ENCODE data around the gene TAC4. TPM values are rescaled to one million over a fixed set of nuclear protein-coding genes. Genes with fewer than 3 reads are reported as not detected.
A peak's percentile ranks its signal among the peaks of the same experiment; 100 is the strongest.

Gene TAC4
- total RNA-seq, 4 donors from 2014 or later: not detected

DNA sequence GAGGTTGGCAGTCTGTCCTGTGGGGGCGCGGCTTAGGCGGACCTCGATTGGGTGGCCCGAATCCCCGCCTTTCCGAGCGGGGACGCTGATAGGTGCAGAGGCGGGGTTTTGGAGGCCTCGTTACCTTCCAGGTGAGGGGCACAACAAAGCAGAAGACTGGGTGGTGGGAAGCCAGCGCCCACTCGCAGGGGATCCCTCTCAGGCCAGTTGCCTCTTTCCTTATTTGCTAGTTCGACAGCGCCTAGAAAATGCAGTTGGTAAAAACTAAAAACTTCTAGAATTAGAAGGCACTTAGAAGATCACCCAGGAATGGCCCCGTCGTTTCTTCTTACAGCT is 58.7 kb downstream of the TAC4 start:
- peaks cover 16 to 68% (median 28%) of the 10 kb centered on the region in 3 donors for H3K4me1 ChIP-seq
- peaks cover 0 to 34% of the 10 kb centered on the region in 2 donors for H3K36me3 ChIP-seq
- peak overlapping the region; percentile 36 to 70 for H3K4me3 ChIP-seq
- no peaks in the 10 kb centered on the region for H3K27me3 ChIP-seq
- ATAC-seq: no peak
- WGBS, 2 donors (ENCODE audit: low coverage in 1 of 2): 3% methylated on average over 8 of the region's 17 CpGs; no CpG with 5 or more reads in 1 of the 2 donors
- H3K27ac ChIP-seq: peak overlapping the region; percentile 8 to 100 (median 74)
- no peak for TF ChIP-seq EP300 (IDR thresholded peaks at IDR 0.05)
- TF ChIP-seq CTCF (IDR thresholded peaks at IDR 0.05): no peak
- no peak for TF ChIP-seq POLR2AphosphoS5 (IDR thresholded peaks at IDR 0.05)
- no peak for TF ChIP-seq POLR2A (IDR thresholded peaks at IDR 0.05)
- no peaks in the 10 kb centered on the region for H3K9me3 ChIP-seq

- no peak for TF ChIP-seq EP300 (IDR thresholded peaks at IDR 0.05)
- TF ChIP-seq POLR2AphosphoS5 (IDR thresholded peaks at IDR 0.05): peak; percentile 93
- TF ChIP-seq POLR2A (IDR thresholded peaks at IDR 0.05): peak; percentile 91 to 96
- peak in 3 of 4 experiments; percentile 13 to 35 (median 19) for TF ChIP-seq CTCF (IDR thresholded peaks at IDR 0.05)
- Histone ChIP-seq H3K36me3 (peaks cover 0 to 28% of the 10 kb centered on the region in 2 donors), H3K9me3 (no peaks in the 10 kb centered on the region), H3K27ac (peak within 1 kb of the TSS; percentile 96 to 100 (median 100)), H3K27me3 (no peaks in the 10 kb centered on the region), H3K4me1 (peaks cover 16 to 68% (median 31%) of the 10 kb centered on the region in 3 donors), H3K4me3 (peak within 1 kb of the TSS; percentile 70 to 92)
- ATAC-seq: peak; percentile 96
- WGBS, 2 donors (ENCODE audit: low coverage in 1 of 2): 1 to 2% methylated on average over 10 to 16 of the region's 59 CpGs
Observed at GRCh38 chr17:49788478-49789242, 59.2 kb downstream of the TAC4 start, which contains the start of gene KAT7. Gene KAT7 (plus strand): TSS chr17:49788681. CDS start chr17:49788835, 154 bp downstream.

Other genes with a start within 250 kb of the TAC4 start
- gene SPOP, start 170.0 kb downstream of the TAC4 start, total RNA-seq: 100 to 1,000 TPM; 159 to 268 (median 176) TPM
- 10 to 100 TPM; 17.9 to 35.6 (median 19.5) TPM for gene SLC35B1, start 140.1 kb downstream of the TAC4 start, total RNA-seq
- 10 to 100 TPM; 12.4 to 39.5 (median 19.8) TPM for gene FAM117A, start 83.9 kb downstream of the TAC4 start, total RNA-seq
- gene KAT7, start 59.4 kb downstream of the TAC4 start, total RNA-seq: 10 to 100 TPM; 37.7 to 54.1 (median 46.1) TPM
- gene DLX4, start 121.1 kb upstream of the TAC4 start, total RNA-seq: under 1 TPM in 1 of 4 donors, not detected in 3; 0.35 TPM
- gene DLX3, start 147.2 kb upstream of the TAC4 start, total RNA-seq: not detected
- gene ITGA3, start 208.0 kb upstream of the TAC4 start, total RNA-seq: 100 to 1,000 TPM in 3 of 4 donors, 10 to 100 TPM in 1; 62.4 to 131 (median 124) TPM
- gene PDK2, start 247.3 kb upstream of the TAC4 start, total RNA-seq: 10 to 100 TPM; 31.6 to 70.6 (median 58.1) TPM

All from gastroesophageal sphincter (tissue), 4 donors.